HG03469 (cell line): ENCODE measurements around the gene SWI5.

Experiments
- ATAC-seq: cut with Tn5 transposase; IDR thresholded peaks from one replicate; pipeline ENCODE4 v1.9.1; 2021; ENCODE audit warnings: mild to moderate bottlenecking, moderate library complexity, moderate number of reproducible peaks; ENCODE audit not compliant: unreplicated experiment

SWI5 gene

DNA sequence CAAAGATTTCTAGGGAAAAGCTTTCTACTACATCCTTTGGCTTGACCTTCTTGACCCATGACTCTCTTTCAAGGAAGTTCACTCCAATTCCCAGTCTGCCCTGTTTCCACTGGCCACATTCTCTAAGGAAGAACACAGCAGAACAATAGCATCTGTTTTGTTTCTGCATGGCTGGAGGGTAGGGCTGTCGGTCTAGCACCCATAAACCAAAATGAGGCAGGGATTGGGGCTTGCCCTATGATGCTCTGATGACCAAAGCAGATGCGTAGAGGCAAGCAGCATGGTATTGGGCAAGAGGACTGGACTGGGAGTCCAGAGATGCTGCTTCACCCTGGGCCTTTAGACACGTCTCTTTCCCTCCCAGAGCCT is 24.4 kb upstream of the SWI5 start:
- no peak for ATAC-seq

DNA sequence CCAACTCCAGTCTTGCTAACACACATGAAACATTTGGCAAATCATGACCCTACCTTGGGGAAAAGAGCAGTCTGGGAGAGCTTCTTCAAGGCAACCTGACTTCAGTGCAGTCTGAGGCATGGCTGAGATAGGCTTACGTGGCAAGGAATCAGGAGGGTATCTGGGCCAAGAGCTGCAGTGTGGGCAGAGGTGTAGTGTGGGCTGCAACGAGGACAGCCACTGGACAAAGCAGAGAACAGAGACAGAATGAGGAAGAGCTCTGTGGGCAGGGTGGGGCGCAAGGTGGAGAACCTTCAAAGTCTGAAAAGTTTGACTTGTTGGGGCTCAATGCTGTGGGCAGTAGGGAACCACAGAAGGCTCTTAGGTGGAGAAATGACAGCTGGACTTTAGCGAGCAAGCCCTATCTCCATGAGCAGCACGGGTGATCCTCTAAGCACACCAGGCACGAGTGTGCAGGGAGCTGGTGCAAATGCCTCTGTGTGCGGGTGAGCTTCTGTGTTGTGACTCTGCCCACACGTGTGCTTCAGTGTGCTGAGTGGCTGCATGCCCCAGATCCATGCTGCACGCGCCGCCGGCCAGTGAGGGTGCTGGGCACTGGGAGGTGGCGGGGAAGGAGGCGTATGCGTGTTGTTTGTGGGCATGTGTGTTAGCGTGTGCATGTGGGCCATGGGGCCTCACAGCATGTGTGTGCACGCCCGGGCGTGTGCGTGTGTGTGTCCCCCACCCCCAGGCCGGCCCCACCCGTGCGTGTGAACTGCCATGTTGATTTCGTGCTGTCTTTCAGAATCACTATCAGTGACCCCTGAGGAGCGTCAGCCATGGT is 23.5 kb upstream of the SWI5 start:
- ATAC-seq: no peak

DNA sequence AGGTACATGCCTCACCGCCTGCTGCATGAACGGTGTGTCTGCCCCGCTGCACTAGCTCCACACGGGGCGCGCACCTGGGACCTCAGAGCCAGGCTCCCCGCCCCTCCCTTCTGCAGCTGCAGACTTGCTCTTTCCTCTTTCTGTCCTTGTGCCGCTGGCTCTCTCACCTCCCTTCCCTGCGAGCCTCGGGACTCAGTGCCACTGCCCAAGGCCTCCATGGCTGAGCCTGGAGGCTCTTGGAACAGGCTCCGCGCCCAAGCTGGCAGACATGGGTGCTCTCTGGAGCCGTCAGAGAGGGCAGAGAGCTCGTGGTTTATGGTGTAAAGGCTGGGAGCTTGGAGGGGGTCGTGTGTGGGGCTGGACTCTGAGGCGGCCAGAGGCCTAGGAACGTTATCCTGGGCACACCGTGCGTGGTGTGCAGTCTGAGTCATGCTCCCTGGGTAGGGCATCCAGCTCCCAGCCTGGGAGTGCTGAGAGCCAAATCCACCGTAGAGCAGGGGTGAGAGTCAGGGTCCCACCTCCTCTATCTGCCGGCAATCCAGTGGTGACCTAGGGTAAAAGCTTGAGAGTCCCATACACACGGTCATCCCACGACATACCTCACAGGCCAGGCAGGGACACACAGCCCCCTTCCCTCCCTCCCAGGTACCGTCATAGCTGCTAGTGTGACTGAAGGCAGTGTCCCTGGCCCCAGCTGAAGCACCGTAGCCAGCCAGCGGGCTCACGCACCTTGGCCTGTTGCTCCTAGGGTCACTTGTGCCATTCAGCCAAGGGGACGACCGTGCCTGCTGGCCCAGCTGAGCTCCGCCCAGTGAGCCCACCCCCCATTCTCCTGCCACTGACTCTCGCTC is 22.7 kb upstream of the SWI5 start:
- no peak for ATAC-seq

DNA sequence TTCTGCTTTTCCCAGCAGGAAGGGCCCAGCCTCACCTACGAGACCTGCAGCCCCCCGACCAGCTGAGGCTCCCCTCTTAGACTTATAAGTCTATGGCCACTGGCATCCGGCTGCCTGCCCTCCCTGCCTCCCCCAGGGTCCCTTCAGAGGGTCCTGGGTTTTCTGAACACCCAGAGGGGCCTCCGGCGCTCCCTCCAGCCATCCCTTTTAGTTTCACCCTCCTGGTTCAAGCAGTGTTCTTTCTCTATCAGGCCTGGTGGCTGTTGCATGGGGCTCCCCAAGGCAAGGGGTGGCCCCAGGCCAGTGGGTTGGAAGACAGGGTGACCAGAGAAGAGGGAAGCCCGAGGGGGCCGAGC is 22.1 kb upstream of the SWI5 start:
- no peak for ATAC-seq

DNA sequence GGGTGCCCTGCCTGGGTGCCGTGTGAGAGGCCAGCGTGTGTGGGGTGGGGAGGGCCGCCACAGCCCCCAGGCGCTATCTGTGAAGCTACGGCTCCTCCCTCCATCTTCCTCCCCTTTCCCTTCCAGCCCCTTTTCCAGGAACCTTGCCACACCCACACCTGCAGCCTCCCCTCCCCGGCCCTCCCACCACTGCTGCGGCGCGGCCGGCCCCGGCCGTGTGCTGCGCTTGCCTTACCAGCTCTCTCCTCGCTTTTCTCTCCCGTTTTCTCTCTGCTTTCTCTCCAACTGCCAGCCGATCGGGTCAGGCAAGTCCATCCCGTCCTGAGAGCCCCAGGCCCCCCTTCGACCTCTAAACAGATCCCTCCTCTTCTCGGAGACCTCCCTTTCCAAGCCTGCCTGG is 21.7 kb upstream of the SWI5 start:
- no peak for ATAC-seq

DNA sequence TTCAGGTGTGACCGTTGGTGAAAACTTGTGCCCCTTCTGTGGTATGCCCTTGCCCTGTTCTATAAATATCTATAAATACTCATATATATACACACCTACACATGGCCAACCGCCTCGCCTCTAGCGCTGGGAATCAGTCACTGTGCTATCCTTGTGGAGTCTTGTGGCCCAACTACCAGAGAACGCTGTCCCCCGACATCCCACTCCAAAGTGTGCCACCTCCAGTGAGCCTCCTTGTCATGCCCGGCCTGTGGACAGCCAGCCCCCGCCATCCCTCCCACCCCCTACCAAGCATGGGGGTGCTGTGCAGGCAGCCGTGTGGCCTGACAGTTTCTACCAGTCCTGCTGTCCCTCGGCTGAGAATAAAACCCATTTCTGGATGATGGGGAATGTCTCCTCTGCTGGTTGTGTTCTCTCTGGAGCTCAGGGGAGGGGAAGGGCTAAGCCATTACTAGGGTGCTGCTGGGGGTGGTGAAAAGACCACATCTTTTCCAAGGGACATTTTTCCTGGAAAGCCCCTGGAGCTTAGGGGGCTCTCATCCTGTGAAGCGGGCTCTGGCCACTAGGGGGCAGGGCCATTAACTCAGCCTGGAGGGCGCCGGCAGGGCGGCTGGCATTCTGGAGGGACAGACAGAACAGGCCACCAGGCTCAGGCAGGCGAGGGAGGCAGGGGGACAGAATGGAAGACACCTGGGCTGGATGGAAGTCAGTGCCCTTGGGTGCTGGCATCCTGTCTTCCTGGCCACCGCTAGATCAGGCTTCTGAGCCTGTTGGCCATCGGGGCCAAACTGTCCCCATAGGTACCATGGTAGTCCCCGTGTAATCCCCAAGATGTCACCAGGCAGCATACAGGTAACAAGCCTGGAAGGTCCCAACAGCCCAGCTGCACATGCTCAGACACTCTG is 21.0 kb upstream of the SWI5 start:
- no peak for ATAC-seq

DNA sequence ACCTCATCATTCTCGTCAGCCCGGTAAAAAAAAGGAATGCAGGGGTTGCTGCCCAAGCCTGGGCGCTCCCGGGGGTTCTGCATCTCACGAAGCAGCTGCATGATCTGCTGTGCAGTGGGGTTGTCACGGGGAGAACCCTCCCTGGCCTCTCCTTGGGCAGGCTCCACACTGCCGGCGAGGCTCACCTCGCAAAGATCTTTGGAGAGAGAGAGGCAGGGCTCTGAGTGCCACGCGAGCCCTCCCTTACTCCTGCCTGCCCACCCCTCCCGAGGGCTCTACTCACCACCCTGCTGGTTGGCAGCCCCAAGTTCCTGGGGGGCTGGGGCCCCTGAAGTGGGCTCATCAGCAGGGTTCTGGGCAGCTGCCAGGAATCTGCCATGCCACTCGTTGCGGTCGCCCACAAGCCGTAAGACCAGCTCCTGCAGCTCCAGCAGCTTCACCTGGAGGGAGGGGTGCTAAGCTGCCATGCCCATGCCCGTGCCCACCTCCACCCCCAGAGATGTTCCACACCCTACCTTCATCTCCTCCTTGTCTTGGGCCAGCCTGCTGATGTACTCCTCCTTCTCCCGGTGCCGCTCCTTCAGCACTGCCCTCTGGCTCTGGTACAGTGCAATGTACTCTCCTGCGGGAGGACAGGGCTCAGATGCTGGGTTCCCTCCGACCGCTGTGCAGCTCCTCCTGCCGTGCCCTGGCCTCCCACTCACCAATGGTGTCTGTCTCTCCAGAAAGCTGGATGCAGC is 18.8 kb upstream of the SWI5 start:
- no peak for ATAC-seq

DNA sequence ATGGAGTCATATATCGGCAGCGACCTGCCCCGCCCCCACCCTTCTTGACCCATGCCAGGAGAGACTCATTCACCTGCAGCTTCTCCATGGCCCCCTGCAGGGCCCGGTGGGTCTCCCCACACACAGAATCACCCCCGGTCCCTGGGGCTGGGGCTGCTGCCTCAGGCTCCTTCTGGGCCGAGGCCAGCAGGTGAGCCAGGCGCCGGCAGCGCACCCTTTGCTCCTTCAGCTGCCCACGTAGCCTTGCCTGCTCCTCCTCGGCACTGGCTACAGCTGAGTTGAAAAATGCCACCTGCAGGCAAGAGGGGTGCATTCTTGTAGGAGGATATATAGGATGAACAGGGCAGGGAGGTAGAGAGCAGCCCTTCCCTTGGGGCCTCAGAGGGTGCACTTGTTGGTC is 18.2 kb upstream of the SWI5 start:
- no peak for ATAC-seq

DNA sequence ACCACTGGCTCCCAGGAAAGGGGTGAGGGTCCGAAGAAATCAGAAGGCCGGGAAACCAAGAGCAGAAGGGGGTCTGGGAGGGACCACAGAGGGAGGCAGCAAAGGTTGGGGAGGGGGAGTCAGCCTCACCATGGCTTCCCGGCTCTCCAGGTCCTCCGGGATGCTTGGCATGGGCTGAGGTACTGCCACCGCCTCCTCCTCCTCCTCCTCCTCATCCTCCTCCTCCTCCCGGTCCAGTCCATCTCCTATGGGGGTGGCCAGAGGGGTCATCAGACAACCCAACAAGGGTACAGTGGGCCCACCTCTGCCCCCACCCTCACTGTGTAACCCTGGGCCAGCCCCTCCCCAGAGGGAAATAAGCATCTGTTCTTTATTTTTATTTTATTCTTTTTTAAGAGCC is 17.8 kb upstream of the SWI5 start:
- ATAC-seq: no peak

DNA sequence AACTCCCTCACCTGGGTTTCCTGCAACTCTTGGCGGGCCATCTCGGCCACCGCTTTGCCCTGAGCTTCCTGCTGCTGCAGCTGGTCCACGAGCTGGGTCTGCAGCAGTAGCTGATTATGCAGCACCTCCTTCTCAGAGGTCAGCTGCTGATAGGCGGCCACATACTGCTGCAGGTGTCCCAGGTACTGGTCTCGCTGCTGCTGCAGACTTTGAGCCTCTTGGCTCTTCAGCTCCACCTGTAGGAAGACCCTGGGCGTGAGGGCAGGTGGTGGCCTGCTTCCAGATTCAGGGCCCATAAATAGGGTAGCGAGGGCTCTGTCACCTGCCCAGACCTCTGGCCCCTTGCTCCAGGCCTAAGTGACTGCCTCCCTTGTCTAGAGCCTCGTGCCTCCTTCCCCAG is 16.9 kb upstream of the SWI5 start:
- ATAC-seq: no peak

DNA sequence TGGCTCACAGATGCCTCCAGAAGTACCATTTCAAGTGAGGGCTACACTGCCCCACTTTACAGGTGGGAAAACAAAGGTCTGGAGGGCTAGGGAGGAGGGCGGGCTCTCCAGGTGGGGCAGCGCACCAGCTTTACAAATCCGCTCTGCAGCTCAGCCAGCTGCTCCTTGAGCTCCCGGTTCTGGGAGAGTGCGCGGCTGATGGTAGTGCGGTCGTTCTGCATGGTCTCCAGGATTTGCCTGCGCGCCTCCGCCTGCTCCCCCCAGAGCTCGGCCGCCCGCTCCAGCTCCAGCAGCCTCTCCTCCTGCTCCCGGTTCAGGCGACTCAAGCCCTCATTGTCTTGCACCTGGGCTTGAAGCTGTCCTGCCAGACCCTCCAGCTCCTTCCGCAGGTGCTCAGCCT is 15.7 kb upstream of the SWI5 start:
- no peak for ATAC-seq

DNA sequence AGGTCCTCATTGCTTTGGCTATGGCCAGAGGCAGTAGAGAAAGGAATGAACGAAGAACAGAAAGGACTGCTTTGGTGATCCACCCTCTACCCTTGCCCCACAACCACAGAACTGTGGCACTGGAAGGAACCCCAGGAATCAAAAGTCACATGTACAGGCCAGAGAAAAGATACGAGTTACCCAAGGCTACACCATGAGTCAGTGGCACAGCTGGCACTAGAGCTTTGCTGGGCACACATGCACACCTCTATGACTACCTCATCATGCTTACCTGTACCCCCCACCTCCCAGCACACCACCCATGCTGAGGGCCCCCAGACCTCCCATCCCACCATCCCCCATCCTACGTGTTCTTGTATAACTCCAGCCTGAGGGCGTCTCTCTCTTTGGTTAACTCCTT is 13.4 kb upstream of the SWI5 start:
- no peak for ATAC-seq

DNA sequence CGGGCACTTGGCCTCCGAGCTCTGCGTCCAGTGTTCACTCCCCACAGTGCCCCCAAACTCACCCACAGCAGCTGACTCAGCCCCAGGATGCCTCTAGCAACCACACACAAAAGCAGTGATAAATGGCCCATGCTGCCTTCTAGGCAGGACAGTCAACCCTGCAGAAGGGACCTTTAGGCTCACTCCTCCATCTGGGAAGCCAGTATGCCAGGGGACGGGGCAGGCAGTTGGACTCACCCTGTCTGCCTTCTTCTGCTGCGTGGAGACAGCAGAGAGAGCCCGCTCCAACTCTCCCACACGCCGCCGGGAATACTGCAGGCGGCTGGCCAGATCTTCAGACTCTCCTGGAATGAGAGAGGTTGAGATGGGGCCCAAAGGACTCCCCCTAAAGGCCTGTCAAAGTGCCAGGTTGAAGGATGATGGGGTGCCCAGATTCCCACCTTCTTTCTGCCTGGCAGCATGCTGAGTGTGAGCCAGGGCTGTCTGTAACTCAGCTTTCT is 10.7 kb upstream of the SWI5 start:
- no peak for ATAC-seq

DNA sequence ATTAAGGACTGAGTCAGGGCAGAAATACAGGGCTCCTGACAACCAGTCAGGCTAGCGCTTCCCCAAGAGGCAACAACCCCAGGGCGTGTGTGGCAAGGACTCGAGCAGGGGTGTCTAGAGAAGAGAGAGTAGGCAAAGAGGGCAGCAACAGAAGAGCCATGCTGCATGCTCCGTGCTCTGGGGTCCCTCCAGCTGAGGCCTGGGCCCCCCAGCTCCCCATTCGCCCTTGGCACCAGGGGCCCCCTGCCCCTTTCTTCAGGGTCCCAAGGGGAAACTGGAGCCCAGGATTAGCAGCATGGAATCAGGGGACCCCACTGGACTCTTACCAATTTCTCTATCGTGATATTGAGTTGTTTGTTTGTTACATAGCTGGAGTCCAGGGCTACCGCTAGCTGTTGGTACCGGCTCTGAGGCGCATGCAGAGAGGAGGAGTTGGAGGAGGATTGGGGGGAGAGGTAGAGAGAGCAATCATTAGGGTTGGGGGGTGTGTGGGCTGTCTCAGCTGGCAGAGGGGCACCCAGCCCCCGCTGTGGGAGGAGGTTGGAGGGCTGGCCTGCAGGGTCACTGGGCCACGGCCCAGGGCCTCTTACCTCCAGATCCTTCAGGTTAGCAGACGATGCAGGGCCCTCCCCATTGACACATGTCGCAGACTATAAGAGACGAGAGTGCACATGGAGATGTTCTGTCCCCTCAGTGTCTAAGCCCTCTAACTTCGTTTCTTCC is 9.0 kb upstream of the SWI5 start:
- ATAC-seq: no peak

DNA sequence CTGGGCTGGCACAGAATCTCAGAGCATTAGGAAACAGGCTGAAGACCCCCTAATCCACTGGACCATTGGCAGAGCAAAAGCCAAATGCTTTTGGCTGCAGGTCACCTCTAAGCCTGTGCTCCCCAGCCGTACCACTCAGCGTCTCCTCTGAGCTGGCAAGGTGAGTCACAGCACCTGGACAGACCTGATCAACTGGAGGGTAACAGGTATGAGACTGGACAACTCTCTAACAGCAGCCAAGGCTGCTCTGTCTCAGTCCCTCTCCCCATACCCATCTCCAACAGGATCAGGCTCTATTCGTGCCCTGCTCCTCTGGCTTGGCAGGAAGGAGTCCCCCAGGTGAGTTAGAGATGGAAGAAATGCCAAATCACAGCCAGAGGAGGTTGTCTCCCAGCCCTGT is 5.0 kb upstream of the SWI5 start:
- ATAC-seq: no peak

DNA sequence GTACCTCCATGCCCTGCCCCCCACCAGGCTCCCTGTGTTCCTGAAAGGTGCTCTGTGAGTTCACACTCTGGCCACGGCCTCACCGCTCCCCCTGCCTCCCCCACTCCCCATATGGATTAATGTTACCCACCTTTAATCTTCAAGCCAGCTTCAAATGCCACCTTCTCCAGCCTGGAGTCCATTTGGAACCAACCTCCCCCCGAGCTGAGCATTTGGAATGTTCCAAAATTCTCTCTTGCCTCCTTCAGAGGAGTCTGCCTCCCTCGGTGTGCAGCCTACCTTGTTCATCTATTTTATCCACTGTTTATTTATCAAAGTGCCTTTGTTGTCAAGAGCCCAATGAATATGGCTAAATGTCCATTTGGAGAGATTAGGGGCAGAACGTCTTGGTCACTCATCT is 4.6 kb upstream of the SWI5 start:
- ATAC-seq: no peak

DNA sequence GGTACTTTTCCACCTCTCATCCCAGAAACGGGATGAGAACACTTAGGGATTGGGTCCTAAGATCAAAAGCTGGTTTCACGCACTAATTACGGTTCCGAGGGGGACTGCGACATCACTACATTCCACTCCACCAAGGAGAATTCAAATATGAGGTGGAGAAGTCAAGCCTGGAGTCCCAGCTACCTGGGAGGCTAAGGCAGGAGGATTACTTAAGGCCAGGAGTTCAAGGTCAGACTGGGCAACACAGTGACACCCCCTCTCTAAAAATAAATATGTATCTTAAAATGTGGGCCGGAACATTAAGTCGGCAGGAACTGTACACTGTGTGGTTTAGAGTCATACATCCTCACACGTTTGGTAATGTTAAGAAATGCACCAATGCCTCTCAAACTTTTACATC is 1.8 kb upstream of the SWI5 start:
- ATAC-seq: no peak

DNA sequence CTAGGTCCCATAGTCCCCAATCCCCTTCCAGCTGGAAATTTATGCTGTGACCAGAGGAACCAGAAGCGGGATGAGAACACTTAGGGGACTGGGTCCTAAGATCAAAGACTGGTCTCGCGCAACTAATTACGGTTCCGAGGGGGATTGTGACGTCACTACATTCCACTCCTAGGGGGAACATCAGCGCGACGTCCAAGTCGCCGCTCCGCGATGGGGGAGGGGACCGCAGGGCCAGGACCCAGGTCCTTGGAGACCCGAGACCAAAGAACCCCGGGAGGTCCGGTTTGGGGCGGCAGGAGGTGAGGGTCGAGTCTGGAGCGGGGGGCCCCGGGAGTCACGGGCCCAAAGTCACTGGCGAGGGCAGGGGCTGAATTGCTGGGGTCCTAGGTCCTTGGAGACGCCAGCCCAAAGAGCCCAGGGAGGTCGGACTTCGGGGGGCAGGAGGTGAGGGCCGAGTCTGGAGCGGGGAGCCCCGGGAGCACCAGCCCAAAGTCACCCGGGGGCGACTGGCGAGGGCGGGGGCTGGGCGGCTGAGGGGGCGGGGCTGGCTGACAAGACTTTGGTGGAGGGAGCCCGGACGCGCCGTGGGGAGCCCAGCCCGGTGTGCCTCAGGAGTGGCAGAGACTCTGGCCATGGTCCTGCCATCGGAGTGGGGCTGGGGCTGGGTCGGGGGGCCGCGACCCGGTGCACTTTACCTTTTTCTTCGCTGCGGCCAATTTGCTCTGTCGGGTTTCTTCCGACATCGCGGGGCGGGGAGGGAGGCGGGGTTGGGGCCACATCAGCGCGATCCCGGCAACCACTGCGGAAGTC is 673 bp upstream of the SWI5 start, which contains the start of gene GOLGA2:
TSS of gene GOLGA2 (minus strand) at position 810 of the 810 bp plus-strand sequence. CDS start at position 779, 31 bp downstream.
- ATAC-seq: peak; percentile 3
